SU-DHL-6 (cell line): ENCODE measurements around the gene LCE1E.

Experiments
- EZH2phosphoT487 ChIP-seq: fragments of 200-600 bp; sonication (generic), shearing (Covaris generic); conservative IDR thresholded peaks from 2 replicates; pipeline ENCODE4 v1.6.1; 2018; ENCODE audit warnings: mild to moderate bottlenecking, antibody characterized with exemption, low read length, moderate library complexity, mixed read lengths
- TF ChIP-seq, protein P1 (sequence below): fragments of 200-600 bp; sonication (generic); IDR thresholded peaks from one replicate; pipeline ENCODE4 v1.5.1; 2017; ENCODE audit warnings: antibody characterized with exemption, mild to moderate bottlenecking, low read length, moderate library complexity; ENCODE audit not compliant: insufficient read depth, poor library complexity, severe bottlenecking

DNA sequence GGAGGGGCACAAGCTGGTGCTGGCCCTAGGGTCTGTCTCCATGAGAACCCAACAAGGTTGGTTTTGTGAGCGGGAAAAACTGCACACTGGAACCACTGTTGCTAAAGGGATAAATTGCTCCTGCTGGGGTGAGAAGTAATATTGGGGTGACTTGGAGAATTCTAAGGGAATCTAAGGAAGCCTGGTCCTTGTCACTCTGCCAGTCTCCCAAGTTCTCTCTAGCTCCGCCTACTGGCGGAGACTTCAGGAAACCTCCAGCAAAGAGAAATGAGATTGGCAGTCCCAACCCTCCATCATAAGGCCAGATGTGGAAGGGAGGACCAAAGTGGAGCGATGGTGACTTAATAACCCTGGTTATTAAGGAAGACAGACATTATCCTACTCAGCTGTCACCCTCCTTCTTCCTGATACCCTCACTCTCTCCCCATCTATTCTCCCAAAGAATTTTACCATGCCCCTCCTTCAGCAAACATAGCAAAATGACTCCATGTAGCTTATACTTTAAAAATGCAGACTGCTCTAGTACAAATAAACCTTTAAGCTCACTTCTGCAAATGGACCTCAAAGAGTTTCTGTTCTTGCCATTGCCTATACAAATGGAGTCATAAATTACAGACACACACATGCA lies 8.4 kb upstream of the LCE1E start:
- TF ChIP-seq, protein P1, sequence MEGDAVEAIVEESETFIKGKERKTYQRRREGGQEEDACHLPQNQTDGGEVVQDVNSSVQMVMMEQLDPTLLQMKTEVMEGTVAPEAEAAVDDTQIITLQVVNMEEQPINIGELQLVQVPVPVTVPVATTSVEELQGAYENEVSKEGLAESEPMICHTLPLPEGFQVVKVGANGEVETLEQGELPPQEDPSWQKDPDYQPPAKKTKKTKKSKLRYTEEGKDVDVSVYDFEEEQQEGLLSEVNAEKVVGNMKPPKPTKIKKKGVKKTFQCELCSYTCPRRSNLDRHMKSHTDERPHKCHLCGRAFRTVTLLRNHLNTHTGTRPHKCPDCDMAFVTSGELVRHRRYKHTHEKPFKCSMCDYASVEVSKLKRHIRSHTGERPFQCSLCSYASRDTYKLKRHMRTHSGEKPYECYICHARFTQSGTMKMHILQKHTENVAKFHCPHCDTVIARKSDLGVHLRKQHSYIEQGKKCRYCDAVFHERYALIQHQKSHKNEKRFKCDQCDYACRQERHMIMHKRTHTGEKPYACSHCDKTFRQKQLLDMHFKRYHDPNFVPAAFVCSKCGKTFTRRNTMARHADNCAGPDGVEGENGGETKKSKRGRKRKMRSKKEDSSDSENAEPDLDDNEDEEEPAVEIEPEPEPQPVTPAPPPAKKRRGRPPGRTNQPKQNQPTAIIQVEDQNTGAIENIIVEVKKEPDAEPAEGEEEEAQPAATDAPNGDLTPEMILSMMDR = peak; percentile 39
- no peak for TF ChIP-seq EZH2phosphoT487
